A549 (cell line): ENCODE measurements around the gene TUBB1.

ENCODE experiments used
- CEBPB ChIP-seq, 2 experiments: fragments of >200 bp in 1 of 2; sonication (Bioruptor Twin) in 1 of 2; formaldehyde crosslinking in 1 of 2; IDR thresholded peaks; 2 replicates each; pipeline ENCODE4 v1.6.1; 2012 to 2016
- CTCF ChIP-seq: fragments of >200 bp; sonication (Bioruptor Twin); formaldehyde crosslinking; IDR thresholded peaks from 3 replicates; pipeline ENCODE4 v1.5.1; 2016
- ELK1 ChIP-seq: fragments of 150-350 bp; IDR thresholded peaks from 2 replicates; pipeline ENCODE4 v1.6.1; 2014; ENCODE audit warnings: low read depth, mild to moderate bottlenecking, low read length
- HOXA7 ChIP-seq: fragments of 250-450 bp; sonication (Bioruptor Pico); IDR thresholded peaks from 2 replicates; pipeline ENCODE4 v1.5.0; 2020; ENCODE audit warnings: mild to moderate bottlenecking, moderate library complexity
- MAX ChIP-seq: IDR thresholded peaks from 2 replicates; pipeline ENCODE4 v1.6.1; 2012
- MYC ChIP-seq: IDR thresholded peaks from 2 replicates; pipeline ENCODE4 v1.6.1; 2012; ENCODE audit warnings: mild to moderate bottlenecking, inconsistent platforms, low read length, improper control_type of control experiment, borderline replicate concordance
- NR3C1 ChIP-seq: fragments of >200 bp; sonication (Bioruptor Twin); formaldehyde crosslinking; IDR thresholded peaks from 3 replicates; pipeline ENCODE4 v1.6.1; 2017
- PBX3 ChIP-seq: IDR thresholded peaks from 2 replicates; pipeline ENCODE4 v1.6.1; 2012
- POLR2A ChIP-seq: IDR thresholded peaks from 2 replicates; pipeline ENCODE4 v1.6.1; 2012; ENCODE audit warnings: mild to moderate bottlenecking, low read length
- REST ChIP-seq: fragments of 200-600 bp; sonication (generic); IDR thresholded peaks from 2 replicates; pipeline ENCODE4 v1.6.1; 2016; ENCODE audit warnings: antibody characterized with exemption, mild to moderate bottlenecking, moderate library complexity
- SMC3 ChIP-seq: fragments of >200 bp; sonication (Bioruptor Twin); formaldehyde crosslinking; IDR thresholded peaks from 3 replicates; pipeline ENCODE4 v1.6.1; 2018; ENCODE audit warnings: inconsistent platforms

GRCh38 chr20:59048681-59049030 is 29.4 kb downstream of the TUBB1 start:
- TF ChIP-seq REST, result no peak
- no peak for TF ChIP-seq MYC
- no peak for TF ChIP-seq CEBPB (IDR thresholded peaks at IDR 0.05)
- TF ChIP-seq PBX3, result no peak
- no peak for TF ChIP-seq MAX
- no peak for TF ChIP-seq CTCF
- TF ChIP-seq NR3C1, result no peak
- no peak for TF ChIP-seq ELK1
- TF ChIP-seq HOXA7 (CRISPR knock-in tag), result no peak
- TF ChIP-seq POLR2A, result no peak
- no peak for TF ChIP-seq SMC3
